ENCODE data around the gene AGPAT3. TPM values are rescaled to one million over a fixed set of nuclear protein-coding genes. Genes with fewer than 3 reads are reported as not detected.

AGPAT3 gene
- total RNA-seq, 1 experiment from 2014 or later: 13.0 TPM

DNA sequence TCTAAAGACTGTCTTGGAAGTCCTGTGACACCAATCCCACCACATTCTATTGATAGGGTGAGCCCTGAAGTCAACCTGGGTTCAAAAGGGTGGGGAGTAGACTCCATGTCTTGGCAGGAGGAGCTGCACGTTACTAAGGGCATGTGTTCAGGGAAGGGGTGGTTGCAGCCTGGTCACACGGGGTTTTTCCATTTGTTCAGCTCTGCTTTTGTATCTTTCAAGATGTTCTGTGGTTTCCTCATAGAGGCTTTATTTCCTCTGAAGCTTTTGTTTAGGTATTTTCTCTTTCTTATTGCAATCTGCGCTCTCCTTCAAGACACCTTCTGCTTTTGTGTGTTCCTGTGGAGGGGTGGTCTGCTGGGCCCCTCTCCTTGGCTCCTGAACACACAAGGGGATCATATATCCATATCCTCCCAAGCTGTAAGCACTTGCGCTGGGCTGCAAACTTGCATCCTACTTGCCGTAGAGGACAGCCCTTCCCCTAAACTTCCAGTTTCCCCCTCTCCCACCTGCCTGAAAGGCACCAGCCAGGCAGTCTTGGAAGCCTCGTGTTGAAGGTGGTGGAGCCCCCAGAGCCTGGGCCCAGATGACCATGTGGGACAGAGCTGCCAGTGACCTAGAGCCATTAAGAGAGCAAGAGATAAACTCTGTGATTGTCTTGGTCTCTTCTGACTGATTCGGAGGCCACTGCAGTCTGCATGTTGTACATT is 84.6 kb downstream of the AGPAT3 start:
- Histone ChIP-seq H3K79me1 (ENCODE audit: insufficient read depth, low read depth, low read length, poor library complexity, severe bottlenecking) (no peaks in the 10 kb centered on the region), H2BK20ac (ENCODE audit: low read depth, low read length, poor library complexity, severe bottlenecking) (no peak overlapping the region), H2BK5ac (ENCODE audit: insufficient read length, low read length) (no peak overlapping the region), H3K4me1 (ENCODE audit: insufficient read depth, low read length) (no peaks in the 10 kb centered on the region), H2BK12ac (ENCODE audit: insufficient read length, low read depth, low read length) (no peak overlapping the region), H3K4me2 (ENCODE audit: insufficient read depth, insufficient read length, low read length) (no peak overlapping the region), H3K56ac (ENCODE audit: insufficient read length, low read depth, low read length) (no peak overlapping the region), H3K27me3 (ENCODE audit: insufficient read depth, low read length) (no peaks in the 10 kb centered on the region), H4K8ac (replicated peaks; ENCODE audit: insufficient read length, low read depth, low read length) (no peak overlapping the region), H3K27ac (ENCODE audit: insufficient read length, low read depth, low read length) (no peak overlapping the region), H3K23ac (ENCODE audit: insufficient read length, low read depth, low read length) (no peak overlapping the region), H3K9me3 (ENCODE audit: control insufficient read depth, low read depth, low read length) (no peaks in the 10 kb centered on the region), H3K14ac (ENCODE audit: insufficient read depth, low read length) (no peak overlapping the region; the same call in 1 of the 2 replicates), H2AFZ (ENCODE audit: low read length) (no peak overlapping the region), H3K18ac (ENCODE audit: insufficient read length, low read depth, low read length) (no peak overlapping the region), H3T11ph (ENCODE audit: low read length) (no peak overlapping the region), H2BK15ac (ENCODE audit: low read depth, low read length) (no peak overlapping the region), H3K23me2 (ENCODE audit: insufficient read length, low read depth, low read length, poor library complexity, severe bottlenecking) (no peaks in the 10 kb centered on the region), H3K9ac (ENCODE audit: extremely low read depth, insufficient read length, low read length) (no peak overlapping the region), H4K20me1 (ENCODE audit: control insufficient read depth, insufficient read depth, insufficient read length) (no peaks in the 10 kb centered on the region), H4K91ac (ENCODE audit: insufficient read length, low read depth, low read length) (no peak overlapping the region), H4K5ac (ENCODE audit: insufficient read length, low read depth, low read length) (no peak overlapping the region), H3K79me2 (ENCODE audit: insufficient read depth, low read length) (no peaks in the 10 kb centered on the region), H3K4ac (ENCODE audit: low read depth, low read length) (no peak overlapping the region), H2AK5ac (ENCODE audit: insufficient read length, low read length) (no peak overlapping the region), H2BK120ac (ENCODE audit: low read depth, low read length, poor library complexity, severe bottlenecking) (no peak overlapping the region)
- no peaks in the 10 kb centered on the region for H3K27me3 Mint-ChIP-seq (ENCODE audit: low read depth)
- WGBS (ENCODE audit: extremely low coverage, insufficient read length, low lambda C conversion rate): no CpG with 5 or more reads among the region's 7 CpGs
- DNase-seq: no peak
- TF ChIP-seq, protein P1, sequence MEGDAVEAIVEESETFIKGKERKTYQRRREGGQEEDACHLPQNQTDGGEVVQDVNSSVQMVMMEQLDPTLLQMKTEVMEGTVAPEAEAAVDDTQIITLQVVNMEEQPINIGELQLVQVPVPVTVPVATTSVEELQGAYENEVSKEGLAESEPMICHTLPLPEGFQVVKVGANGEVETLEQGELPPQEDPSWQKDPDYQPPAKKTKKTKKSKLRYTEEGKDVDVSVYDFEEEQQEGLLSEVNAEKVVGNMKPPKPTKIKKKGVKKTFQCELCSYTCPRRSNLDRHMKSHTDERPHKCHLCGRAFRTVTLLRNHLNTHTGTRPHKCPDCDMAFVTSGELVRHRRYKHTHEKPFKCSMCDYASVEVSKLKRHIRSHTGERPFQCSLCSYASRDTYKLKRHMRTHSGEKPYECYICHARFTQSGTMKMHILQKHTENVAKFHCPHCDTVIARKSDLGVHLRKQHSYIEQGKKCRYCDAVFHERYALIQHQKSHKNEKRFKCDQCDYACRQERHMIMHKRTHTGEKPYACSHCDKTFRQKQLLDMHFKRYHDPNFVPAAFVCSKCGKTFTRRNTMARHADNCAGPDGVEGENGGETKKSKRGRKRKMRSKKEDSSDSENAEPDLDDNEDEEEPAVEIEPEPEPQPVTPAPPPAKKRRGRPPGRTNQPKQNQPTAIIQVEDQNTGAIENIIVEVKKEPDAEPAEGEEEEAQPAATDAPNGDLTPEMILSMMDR (conservative IDR thresholded peaks at IDR 0.05): no peak
- no peak overlapping the region for H3K4me3 Mint-ChIP-seq
- no peaks in the 10 kb centered on the region for H3K4me1 Mint-ChIP-seq
- peaks cover 9 to 10% of the 10 kb centered on the region in 2 experiments; a peak in 4 of 5 replicates for H3K9me3 Mint-ChIP-seq
- H3K36me3 Mint-ChIP-seq (ENCODE audit: insufficient read depth in 1 of 3, low read depth in 3 of 3): no peaks in the 10 kb centered on the region; a peak in 1 of 7 replicates
- peak overlapping the region in 1 of 3 experiments; percentile 82; a peak in 2 of 7 replicates for H3K27ac Mint-ChIP-seq
